Liver (tissue), 9 donors: ENCODE measurements around the gene PPL. TPM values are rescaled to one million over a fixed set of nuclear protein-coding genes. Genes with fewer than 3 reads are reported as not detected.

Experiments used
- DNase-seq: peaks from one replicate; pipeline ENCODE4 v3.0.0-alpha.2; 2017; ENCODE audit warnings: low spot score
- H3K27ac ChIP-seq, 2 donors: one replicate each; pipeline ENCODE4 v1.7.0; 2013; ENCODE audit warnings: inconsistent platforms in 2 of 2, low read length in 2 of 2, control low read depth in 1 of 2, low read depth in 1 of 2, mild to moderate bottlenecking in 1 of 2
- H3K27me3 ChIP-seq, 4 donors: one replicate each; pipeline versions ENCODE4 v1.6.1 to v1.7.0; 2013; ENCODE audit warnings: low read length in 3 of 4, inconsistent platforms in 1 of 4, mild to moderate bottlenecking in 1 of 4, moderate library complexity in 1 of 4; ENCODE audit not compliant: control insufficient read depth in 4 of 4, insufficient read depth in 4 of 4
- H3K36me3 ChIP-seq, 4 donors: one replicate each; pipeline versions ENCODE4 v1.6.1 to v1.7.0; 2013; ENCODE audit warnings: low read length in 3 of 4, mild to moderate bottlenecking in 3 of 4, low read depth in 1 of 4, moderate library complexity in 1 of 4; ENCODE audit not compliant: control insufficient read depth in 4 of 4, insufficient read depth in 3 of 4
- H3K4me1 ChIP-seq, 4 donors: one replicate each; pipeline versions ENCODE4 v1.6.1 to v1.7.0; 2013; ENCODE audit warnings: low read length in 3 of 4, mild to moderate bottlenecking in 3 of 4, moderate library complexity in 1 of 4; ENCODE audit not compliant: control insufficient read depth in 4 of 4, insufficient read depth in 4 of 4
- H3K4me3 ChIP-seq, 3 donors: one replicate each; pipeline versions ENCODE4 v1.6.1 to v1.7.0; 2013; ENCODE audit warnings: low read length in 3 of 3, control low read depth in 1 of 3, low read depth in 1 of 3, mild to moderate bottlenecking in 1 of 3
- H3K9ac ChIP-seq, 2 donors: one replicate each; pipeline ENCODE4 v1.7.0; 2013; ENCODE audit warnings: low read length in 2 of 2, mild to moderate bottlenecking in 2 of 2, moderate library complexity in 2 of 2, control low read depth in 1 of 2, low read depth in 1 of 2
- H3K9me3 ChIP-seq, 4 donors: one replicate each; pipeline versions ENCODE4 v1.6.1 to v1.7.0; 2013; ENCODE audit warnings: low read length in 3 of 4; ENCODE audit not compliant: control insufficient read depth in 4 of 4
- ATF3 ChIP-seq: IDR thresholded peaks from 2 replicates; pipeline ENCODE4 v1.6.1; 2016; ENCODE audit warnings: antibody characterized with exemption
- CTCF ChIP-seq: fragments of 150-350 bp; IDR thresholded peaks from 2 replicates; pipeline ENCODE4 v1.5.1; 2017; ENCODE audit warnings: improper control_type of control experiment, low read depth, low read length; ENCODE audit not compliant: missing input control
- FOXA1 ChIP-seq: IDR thresholded peaks from 2 replicates; pipeline ENCODE4 v1.6.1; 2016; ENCODE audit warnings: antibody characterized with exemption
- FOXA2 ChIP-seq: IDR thresholded peaks from 2 replicates; pipeline ENCODE4 v1.6.1; 2016; ENCODE audit warnings: antibody characterized with exemption
- GABPA ChIP-seq, 2 donors: IDR thresholded peaks in 1 of 2; conservative IDR thresholded peaks in 1 of 2; 2 replicates each; pipeline ENCODE4 v1.6.1; 2016; ENCODE audit warnings: antibody characterized with exemption in 2 of 2, mild to moderate bottlenecking in 1 of 2, moderate library complexity in 1 of 2
- HNF4A ChIP-seq, 2 donors: conservative IDR thresholded peaks; 2 replicates each; pipeline ENCODE4 v1.6.1; 2016; ENCODE audit warnings: antibody characterized with exemption in 2 of 2, mild to moderate bottlenecking in 2 of 2
- MAX ChIP-seq: IDR thresholded peaks from 2 replicates; pipeline ENCODE4 v1.6.1; 2016; ENCODE audit warnings: antibody characterized with exemption
- REST ChIP-seq: IDR thresholded peaks from 2 replicates; pipeline ENCODE4 v1.6.1; 2016; ENCODE audit warnings: antibody characterized with exemption, mild to moderate bottlenecking
- TAF1 ChIP-seq: conservative IDR thresholded peaks from 2 replicates; pipeline ENCODE4 v1.6.1; 2016; ENCODE audit warnings: antibody characterized with exemption, mild to moderate bottlenecking
- YY1 ChIP-seq: IDR thresholded peaks from 2 replicates; pipeline ENCODE4 v1.6.1; 2016; ENCODE audit warnings: antibody characterized with exemption, mild to moderate bottlenecking
- whole genome bisulfite sequencing: extraction: QIAGEN DNeasy Blood & Tissue Kit; methylation state at CpG from one replicate; pipeline ENCODE4 v1.1.7; 2013; 5-methylcytosine and 5-hydroxymethylcytosine counted together
- polyA plus RNA-seq, 2 donors: library from polyadenylated mRNA; stranded (reverse) in 1 of 2; unstranded in 1 of 2; fragments of 200-250 nt in 1 of 2; fragments of >200 nt in 1 of 2; fragmentation: Nextera tagmentation in 1 of 2; extraction: Ambion mirVana in 1 of 2; gene quantifications; one replicate each; pipeline versions ENCODE4 v1.2.1 to v1.2.3, GENCODE V29; 2013 to 2015
- total RNA-seq, 2 donors: library from RNA; depleted of rRNA; stranded (reverse); fragments of >200 nt; gene quantifications; one replicate each; pipeline ENCODE4 v1.2.3, GENCODE V29; 2014
- TF ChIP-seq, protein P1 (sequence below): IDR thresholded peaks from 2 replicates; pipeline ENCODE4 v1.6.1; 2016; ENCODE audit warnings: antibody characterized with exemption
- donor health status: healthy.
- donor health status: healthy.
- donor health status: healthy.
- donor health status: healthy.
- donor health status: healthy.

The PPL gene
- total and polyA plus RNA-seq, 4 donors = 2.1 to 26.0 (median 6.1) TPM

DNA sequence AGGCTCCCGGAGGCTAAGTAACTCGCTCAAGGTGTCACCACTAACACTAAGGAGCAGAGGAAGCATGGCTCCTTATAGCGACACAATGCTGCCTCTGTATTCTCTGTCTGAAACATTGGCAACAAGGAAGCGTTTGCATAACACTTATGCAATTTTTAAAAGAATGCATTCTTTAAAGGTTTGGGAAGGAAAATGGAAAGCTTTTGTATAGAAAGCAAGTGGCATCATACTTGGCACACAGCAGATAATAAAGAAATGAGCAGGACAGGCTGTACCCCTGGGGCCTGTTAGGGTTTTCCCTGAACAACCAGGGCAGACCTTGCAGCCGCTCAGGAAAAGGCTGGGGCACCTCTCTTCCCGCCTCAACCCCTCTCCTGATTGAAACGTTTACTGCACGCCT, 36.9 kb downstream of the PPL start (continued):
- TF ChIP-seq ATF3 (no peak), REST (no peak), MAX (no peak), YY1 (no peak), FOXA1 (no peak), TAF1 (no peak)

DNA sequence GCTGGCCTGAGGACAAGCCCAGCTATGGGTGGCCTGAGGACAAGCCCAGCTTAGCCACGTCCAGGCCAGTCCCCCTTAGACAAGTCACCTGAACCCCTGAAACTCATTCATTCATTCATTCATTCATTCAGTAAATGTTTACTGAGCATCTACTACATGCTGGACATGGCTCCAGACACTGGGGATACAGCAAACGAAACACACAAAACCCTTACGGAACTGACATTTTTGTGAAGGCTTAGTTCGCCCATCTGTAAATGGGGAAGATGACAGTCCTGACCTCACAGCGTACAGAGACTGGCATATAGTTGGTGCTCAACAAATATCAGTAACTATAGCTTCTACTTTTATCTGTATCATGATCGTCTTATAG, 37.5 kb downstream of the PPL start:
- Histone ChIP-seq H3K9ac (no peak overlapping the region), H3K4me1 (peaks cover 0 to 4% (median 1%) of the 10 kb centered on the region in 4 donors), H3K27ac (no peak overlapping the region), H3K9me3 (peaks cover 0 to 3% (median 0%) of the 10 kb centered on the region in 4 donors), H3K27me3 (no peaks in the 10 kb centered on the region), H3K4me3 (no peak overlapping the region), H3K36me3 (peaks cover 5 to 42% (median 18%) of the 10 kb centered on the region in 4 donors)
- no peak for DNase-seq
- TF ChIP-seq TAF1 (no peak), REST (no peak), FOXA1 (no peak), GABPA (IDR thresholded peaks at IDR 0.05 in 1 of 2, conservative IDR thresholded peaks at IDR 0.05 in 1 of 2) (no peak)
- TF ChIP-seq, protein P1, sequence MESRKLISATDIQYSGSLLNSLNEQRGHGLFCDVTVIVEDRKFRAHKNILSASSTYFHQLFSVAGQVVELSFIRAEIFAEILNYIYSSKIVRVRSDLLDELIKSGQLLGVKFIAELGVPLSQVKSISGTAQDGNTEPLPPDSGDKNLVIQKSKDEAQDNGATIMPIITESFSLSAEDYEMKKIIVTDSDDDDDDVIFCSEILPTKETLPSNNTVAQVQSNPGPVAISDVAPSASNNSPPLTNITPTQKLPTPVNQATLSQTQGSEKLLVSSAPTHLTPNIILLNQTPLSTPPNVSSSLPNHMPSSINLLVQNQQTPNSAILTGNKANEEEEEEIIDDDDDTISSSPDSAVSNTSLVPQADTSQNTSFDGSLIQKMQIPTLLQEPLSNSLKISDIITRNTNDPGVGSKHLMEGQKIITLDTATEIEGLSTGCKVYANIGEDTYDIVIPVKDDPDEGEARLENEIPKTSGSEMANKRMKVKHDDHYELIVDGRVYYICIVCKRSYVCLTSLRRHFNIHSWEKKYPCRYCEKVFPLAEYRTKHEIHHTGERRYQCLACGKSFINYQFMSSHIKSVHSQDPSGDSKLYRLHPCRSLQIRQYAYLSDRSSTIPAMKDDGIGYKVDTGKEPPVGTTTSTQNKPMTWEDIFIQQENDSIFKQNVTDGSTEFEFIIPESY = no peak
- WGBS = 88% methylated on average over 6 of the region's 6 CpGs

DNA sequence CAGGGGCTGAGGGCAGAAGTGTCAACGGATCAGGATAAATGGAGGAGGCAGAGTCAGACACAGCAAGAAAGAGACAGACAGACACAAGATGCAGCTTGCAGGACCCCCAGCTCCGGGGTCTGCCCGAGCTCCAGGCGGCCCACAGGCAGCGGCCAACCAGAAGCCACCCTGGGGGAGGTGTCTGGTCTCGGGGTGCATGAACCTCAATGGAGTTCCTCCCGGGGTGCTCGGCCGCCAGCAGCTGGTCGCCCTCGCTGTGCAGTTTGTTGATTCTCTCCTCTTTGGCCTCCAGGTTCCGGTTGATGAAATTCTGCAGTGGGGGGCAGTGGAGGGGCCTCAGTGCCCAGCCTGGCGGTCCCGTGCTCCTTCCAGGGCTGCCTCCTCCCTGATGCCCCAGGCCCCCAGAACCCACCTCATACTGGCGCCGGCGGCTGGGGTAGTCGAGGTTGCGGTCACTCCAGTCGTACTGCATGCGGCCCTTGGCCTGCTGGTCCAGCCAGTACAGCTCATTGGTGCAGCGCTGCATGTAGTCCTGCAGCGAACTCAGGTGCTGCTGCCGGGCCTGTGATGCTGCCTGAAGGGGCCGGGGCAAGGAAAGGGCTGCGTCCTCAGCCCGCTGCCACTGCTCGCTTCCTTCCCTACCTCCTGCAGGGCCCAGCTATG, 38.0 kb downstream of the PPL start:
- H3K4me1 ChIP-seq = peaks cover 0 to 4% (median 1%) of the 10 kb centered on the region in 4 donors
- peaks cover 5 to 46% (median 19%) of the 10 kb centered on the region in 4 donors for H3K36me3 ChIP-seq
- no peak overlapping the region for H3K4me3 ChIP-seq
- no peaks in the 10 kb centered on the region for H3K27me3 ChIP-seq
- no peak overlapping the region for H3K9ac ChIP-seq
- no peak overlapping the region for H3K27ac ChIP-seq
- DNase-seq = no peak
- 95% methylated on average over 28 of the region's 28 CpGs for WGBS
- H3K9me3 ChIP-seq = peaks cover 0 to 3% (median 0%) of the 10 kb centered on the region in 4 donors
- TF ChIP-seq MAX (no peak), FOXA2 (no peak), ATF3 (no peak), FOXA1 (no peak), HNF4A (conservative IDR thresholded peaks at IDR 0.05) (no peak), CTCF (no peak)
- TF ChIP-seq, protein P1 = no peak
